NB4 (cell line): ENCODE data around the gene CCL5.

ENCODE experiments used
- DNase-seq: peaks from one replicate; pipeline ENCODE4 v3.0.0; 2010; ENCODE audit warnings: low read depth
- H3K4me3 ChIP-seq: one replicate; pipeline ENCODE4 v1.5.1; 2011; ENCODE audit warnings: mild to moderate bottlenecking, low read depth, low read length, moderate library complexity
- MAX ChIP-seq: IDR thresholded peaks from 2 replicates; pipeline ENCODE4 v1.6.1; 2011; ENCODE audit warnings: low read depth, low read length
- MYC ChIP-seq: IDR thresholded peaks from 2 replicates; pipeline ENCODE4 v1.6.1; 2011; ENCODE audit warnings: low read depth, low read length
- POLR2A ChIP-seq: IDR thresholded peaks from 2 replicates; pipeline ENCODE4 v1.6.1; 2011; ENCODE audit warnings: mild to moderate bottlenecking; ENCODE audit not compliant: insufficient read length; ENCODE audit errors: extremely low read depth
- TF ChIP-seq, protein P1 (sequence below): IDR thresholded peaks from one replicate; pipeline ENCODE4 v1.5.1; 2012; ENCODE audit warnings: low read depth, low read length

CCL5 gene

DNA sequence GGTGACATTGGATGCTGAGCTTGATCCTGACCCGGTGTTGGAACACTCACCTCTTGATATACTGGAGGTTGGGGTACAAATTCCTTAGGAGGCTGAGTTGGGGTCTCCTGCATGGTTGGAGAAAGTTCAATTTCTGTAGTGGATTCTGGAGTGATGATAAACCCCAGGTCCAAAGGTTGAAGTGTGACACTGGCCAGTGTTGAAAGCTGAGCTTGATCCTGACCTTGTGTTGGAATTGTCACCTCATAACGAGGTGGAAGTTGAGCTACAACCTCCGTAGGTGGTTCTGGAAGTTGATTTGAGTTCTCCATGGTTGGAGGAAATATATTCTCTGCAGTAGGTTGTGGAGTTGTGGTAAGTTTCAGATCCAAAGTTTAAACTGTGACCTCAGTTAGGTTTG, 29.2 kb upstream of the CCL5 start:
- TF ChIP-seq POLR2A (no peak), MYC (no peak), MAX (no peak)
- TF ChIP-seq, protein P1, sequence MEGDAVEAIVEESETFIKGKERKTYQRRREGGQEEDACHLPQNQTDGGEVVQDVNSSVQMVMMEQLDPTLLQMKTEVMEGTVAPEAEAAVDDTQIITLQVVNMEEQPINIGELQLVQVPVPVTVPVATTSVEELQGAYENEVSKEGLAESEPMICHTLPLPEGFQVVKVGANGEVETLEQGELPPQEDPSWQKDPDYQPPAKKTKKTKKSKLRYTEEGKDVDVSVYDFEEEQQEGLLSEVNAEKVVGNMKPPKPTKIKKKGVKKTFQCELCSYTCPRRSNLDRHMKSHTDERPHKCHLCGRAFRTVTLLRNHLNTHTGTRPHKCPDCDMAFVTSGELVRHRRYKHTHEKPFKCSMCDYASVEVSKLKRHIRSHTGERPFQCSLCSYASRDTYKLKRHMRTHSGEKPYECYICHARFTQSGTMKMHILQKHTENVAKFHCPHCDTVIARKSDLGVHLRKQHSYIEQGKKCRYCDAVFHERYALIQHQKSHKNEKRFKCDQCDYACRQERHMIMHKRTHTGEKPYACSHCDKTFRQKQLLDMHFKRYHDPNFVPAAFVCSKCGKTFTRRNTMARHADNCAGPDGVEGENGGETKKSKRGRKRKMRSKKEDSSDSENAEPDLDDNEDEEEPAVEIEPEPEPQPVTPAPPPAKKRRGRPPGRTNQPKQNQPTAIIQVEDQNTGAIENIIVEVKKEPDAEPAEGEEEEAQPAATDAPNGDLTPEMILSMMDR = no peak
- DNase-seq = no peak
- no peak overlapping the region for H3K4me3 ChIP-seq

- TF ChIP-seq POLR2A = no peak
- no peak for TF ChIP-seq MAX
- no peak for TF ChIP-seq MYC
- TF ChIP-seq, protein P1 = no peak
Observed at GRCh38 chr17:35907691-35908090, 27.5 kb upstream of the CCL5 start.

GRCh38 chr17:35906926-35907637, 26.9 kb upstream of the CCL5 start:
- H3K4me3 ChIP-seq = no peak overlapping the region
- TF ChIP-seq MAX = no peak
- TF ChIP-seq POLR2A = no peak
- TF ChIP-seq MYC = no peak
- TF ChIP-seq, protein P1 = no peak
- no peak for DNase-seq

More at GRCh38 chr17:35907691-35908090, 27.5 kb upstream of the CCL5 start:
- no peak overlapping the region for H3K4me3 ChIP-seq
- no peak for DNase-seq

GRCh38 chr17:35906191-35906925, 26.2 kb upstream of the CCL5 start:
- no peak for TF ChIP-seq MYC
- TF ChIP-seq, protein P1 = no peak
- no peak for TF ChIP-seq MAX
- TF ChIP-seq POLR2A = no peak
- H3K4me3 ChIP-seq = no peak overlapping the region
- no peak for DNase-seq

GRCh38 chr17:35903451-35903850, 23.3 kb upstream of the CCL5 start:
- DNase-seq = no peak
- TF ChIP-seq MYC (no peak), POLR2A (no peak), MAX (no peak)
- TF ChIP-seq, protein P1 = no peak
- no peak overlapping the region for H3K4me3 ChIP-seq
